ENCODE results near the gene ZFP36L2.
A peak's percentile ranks its signal among the peaks of the same experiment; 100 is the strongest.

The ZFP36L2 gene

DNA sequence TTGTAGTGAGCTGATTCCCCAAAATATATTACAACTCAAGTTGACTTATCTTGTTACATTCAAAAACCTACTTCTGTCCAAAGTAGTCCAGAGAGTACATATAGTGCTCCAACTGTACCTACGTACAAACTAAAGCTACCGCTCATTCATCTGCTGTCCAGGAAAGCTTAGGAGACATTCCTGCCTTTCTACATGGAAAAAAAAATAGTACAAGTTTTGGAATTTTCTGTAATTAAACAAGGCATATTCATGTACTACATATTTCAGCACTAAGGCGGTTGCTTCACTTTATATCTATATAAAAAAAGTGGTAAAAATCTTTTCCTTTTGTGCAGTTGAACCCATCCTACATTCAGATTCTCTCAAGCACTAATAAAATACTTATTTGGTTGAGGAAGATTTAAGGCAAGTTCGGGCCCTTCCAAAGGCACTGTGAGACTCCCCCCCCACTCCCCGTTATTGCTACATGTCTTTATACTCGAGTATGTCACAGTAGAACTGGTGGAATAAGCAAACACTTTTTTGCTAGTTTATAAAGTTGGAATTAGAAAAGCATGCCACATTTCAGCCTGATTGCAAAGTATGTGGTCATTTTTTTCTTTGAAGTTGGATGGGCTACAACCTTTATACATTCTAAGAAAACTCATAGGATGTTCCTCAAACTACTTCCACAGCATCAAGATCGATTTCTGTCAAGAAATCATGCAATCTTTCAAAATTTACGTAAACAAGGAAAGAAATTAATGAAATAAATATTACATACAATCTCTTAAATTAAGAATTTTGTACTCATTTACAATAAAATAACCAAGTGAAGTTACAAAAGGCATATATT, 3.7 kb downstream of the ZFP36L2 start:
- peak; percentile 13 for DNase-seq

GRCh38 chr2:43221763-43222474, 4.5 kb downstream of the ZFP36L2 start:
- DNase-seq: peak; percentile 57

DNA sequence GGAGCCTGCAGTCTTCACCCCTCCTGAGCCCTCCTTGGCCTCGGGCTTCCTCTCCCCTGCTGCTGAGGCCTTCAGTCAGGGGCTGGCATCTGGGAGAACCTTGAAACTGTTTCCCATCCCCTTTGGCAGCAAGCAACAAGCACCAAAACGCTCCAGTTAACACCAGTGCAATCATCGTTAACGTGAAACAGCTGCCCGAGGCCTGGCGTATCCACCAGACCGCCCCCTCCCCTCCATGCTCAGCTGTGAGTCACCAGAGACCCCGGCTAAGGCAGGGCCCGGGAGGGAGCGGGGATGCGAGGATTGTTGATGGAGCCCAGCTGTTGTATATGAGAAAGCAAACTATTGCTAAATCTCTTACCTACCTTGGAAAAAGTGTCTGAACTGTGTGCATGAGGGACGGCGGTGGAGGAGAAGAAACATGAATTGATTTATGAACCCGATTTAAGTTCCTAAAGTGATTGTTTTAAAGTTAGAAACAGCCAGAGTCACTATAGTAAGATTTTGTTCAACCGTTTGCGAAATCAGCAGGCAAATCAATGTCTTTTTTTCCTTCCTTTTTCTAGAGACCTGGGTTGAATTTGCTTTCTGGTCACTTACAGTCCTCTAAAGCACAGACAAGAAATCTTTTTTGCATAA, 5.2 kb downstream of the ZFP36L2 start:
- DNase-seq: peak; percentile 45

DNA sequence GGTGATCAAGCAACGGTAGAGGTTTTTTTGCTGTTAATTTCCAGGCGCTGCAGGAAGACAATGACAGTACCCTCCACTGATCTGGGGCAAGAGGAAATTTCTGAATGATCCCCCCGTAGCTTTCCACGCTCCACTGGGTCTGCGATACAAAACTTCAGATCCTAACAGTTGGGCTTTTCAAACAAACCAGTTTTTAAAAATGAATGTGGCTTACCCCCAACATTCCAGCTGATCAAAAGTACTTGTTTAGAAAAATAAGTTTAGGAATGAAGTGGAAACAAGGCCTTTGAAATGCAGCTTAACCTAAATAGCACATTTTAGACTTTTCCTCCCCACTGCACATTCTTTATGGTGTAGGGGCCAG, 5.7 kb downstream of the ZFP36L2 start:
- DNase-seq: no peak

GRCh38 chr2:43220229-43220751, 6.1 kb downstream of the ZFP36L2 start:
- no peak for DNase-seq

DNA sequence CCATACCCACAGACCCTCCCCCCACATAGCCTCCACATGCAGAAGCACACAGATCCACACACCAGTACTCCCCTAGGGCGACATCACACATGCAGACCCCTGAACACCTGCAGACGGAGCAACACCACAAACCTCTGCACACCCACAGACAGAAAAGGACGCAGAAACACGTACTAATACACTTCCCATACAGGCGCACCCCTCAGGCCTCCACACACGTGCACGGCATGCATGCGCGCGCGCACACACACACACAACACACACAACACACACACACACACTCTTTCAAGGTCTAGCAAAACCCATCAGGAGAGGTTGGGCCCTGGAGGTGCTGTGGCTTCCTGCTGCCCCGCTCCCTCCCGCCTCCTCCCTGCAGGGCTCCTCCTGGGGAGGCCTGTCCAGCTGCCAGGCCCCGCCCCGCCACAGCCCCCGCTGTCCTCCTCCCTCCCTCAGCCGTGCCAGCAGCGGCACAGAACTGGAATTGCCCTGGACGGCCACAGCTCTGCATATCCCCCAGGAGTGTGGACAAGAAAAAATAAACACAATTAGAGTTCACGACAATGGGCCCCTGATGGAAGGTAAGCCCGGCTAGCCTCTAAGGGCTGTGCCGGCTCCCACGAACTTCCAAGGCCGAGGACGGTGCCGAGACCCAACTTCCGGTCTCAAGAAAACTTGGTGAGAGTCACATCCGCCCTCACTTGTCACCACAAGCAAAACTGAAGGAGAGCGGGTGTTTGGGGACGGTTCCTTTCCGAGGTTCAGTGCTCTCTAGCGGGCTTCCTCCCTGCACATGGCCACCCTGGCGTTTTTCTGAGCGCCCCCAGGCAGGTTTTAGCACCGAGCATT, 6.8 kb downstream of the ZFP36L2 start:
- peak; percentile 92 for DNase-seq

GRCh38 chr2:43218702-43219382, 7.6 kb downstream of the ZFP36L2 start:
- peak; percentile 91 for DNase-seq

- DNase-seq: no peak
Measured at GRCh38 chr2:43218155-43218701, 8.2 kb downstream of the ZFP36L2 start.

GRCh38 chr2:43217228-43218154, 8.9 kb downstream of the ZFP36L2 start:
- DNase-seq: no peak

- DNase-seq: no peak
Measured at GRCh38 chr2:43216629-43217028, 9.8 kb downstream of the ZFP36L2 start.

- DNase-seq: no peak
Measured at GRCh38 chr2:43215673-43216255, 10.6 kb downstream of the ZFP36L2 start.

DNA sequence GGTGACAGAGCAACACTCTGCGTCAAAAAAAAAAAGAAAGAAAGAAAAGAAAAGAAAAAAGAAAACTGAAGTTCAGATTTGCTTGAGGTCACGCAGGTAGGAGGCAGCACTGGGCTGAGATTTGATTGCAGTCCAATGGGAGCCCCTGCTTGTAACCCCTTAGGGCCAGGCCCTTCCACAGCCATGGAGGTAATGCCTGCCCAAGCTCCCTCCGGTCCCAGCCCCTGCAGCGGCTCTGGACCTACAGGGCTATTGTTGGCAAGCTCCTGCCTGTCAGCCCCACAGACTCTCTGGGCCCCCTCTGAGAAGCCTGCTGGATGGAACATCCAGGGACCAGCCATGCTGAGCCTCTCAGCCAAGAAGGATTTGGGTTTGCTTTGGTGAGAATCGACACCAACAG, 12.2 kb downstream of the ZFP36L2 start:
- no peak for DNase-seq

DNA sequence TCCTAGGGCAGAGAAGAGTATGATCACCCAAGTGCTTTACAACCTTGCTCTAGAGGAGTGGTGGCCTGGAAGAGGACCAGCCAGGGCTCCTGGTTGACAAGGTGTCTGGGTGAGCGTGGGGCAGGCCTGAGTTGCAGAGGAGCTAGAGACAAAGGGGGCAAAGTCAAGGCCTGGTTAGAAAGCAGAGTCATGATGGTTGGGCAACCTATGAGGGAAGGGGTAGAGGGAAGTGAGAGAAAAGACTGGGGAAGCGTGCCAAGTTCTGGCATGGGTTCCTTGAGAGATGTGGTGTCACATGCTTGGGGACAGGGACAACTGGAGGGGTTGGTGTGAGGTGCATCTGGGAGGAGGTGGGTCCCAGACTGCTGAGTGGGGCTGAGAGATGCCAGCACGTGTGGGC, 13.5 kb downstream of the ZFP36L2 start:
- no peak for DNase-seq

DNA sequence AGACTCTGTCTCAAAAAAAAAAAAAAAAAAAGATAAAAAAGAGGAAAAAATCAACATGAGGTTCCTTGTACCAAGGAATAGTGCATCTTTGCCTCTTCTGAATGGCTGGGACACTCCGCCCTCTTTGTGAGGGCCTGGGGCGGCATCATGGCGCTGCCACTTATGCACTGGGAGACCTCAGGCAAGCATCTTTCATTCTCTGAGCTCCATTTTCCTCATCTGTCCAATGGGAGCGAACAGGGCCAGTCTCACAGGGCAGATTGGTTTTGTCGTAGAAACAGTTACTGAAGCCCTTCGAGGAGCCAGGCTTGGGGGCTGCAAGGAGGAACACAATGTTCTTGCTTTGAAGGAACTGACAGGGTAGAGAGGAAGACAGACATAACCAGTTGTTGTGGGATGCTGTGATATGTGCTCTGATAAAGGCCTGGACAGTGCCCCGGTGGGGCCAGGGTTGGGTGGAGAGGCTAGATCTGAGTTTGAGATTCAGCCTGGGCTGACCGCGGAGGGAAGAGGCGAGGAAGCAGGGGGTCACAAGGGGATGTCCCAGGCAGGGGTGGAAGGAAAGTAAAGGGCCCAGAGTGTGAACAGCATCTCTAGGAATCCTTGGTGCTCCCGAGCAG, 14.1 kb downstream of the ZFP36L2 start:
- DNase-seq: no peak

- peak; percentile 20 for DNase-seq
Measured at GRCh38 chr2:43210467-43211303, 15.7 kb downstream of the ZFP36L2 start.

DNA sequence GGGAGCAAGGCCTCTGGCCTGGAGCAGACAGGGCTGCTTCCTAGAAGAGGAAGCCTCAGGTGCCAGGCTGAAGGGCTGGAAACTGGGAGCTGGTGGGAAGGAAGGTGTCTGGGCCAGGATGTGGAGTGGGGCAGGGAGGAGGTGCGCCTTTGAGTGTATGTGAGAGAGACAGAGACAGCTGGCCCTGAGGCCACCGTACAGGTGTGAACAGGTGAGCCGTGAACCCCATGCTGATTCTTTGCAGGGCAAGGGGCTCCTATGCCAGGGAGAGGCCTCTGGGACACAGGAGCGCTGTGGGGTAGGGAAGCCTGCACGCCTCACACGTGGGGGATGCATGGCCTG, 16.3 kb downstream of the ZFP36L2 start:
- DNase-seq: no peak

GRCh38 chr2:43209204-43209717, 17.1 kb downstream of the ZFP36L2 start:
- DNase-seq: no peak

- no peak for DNase-seq
Measured at GRCh38 chr2:43207553-43208300, 18.7 kb downstream of the ZFP36L2 start.

Measured in central memory CD4-positive, alpha-beta T cell (primary cell).